H1 (cell line): ENCODE measurements around the gene NLRP6.

Experiments
- BRCA1 ChIP-seq: IDR thresholded peaks from 2 replicates; pipeline ENCODE4 v1.6.1; 2012; ENCODE audit warnings: low read depth, low read length, improper control_type of control experiment
- CBX5 ChIP-seq: fragments of 300-800, 300-1000 bp; sonication (generic); IDR thresholded peaks from 2 replicates; pipeline ENCODE4 v1.7.1; 2016; ENCODE audit warnings: antibody characterized with exemption, low read length, low read depth
- CBX8 ChIP-seq: fragments of 300-800, 300-1000 bp; sonication (generic); IDR thresholded peaks from 2 replicates; pipeline ENCODE4 v1.7.1; 2016; ENCODE audit warnings: low read depth, low read length, borderline replicate concordance
- CEBPB ChIP-seq: IDR thresholded peaks from 2 replicates; pipeline ENCODE4 v1.6.1; 2012; ENCODE audit warnings: low read depth, low read length
- CTCF ChIP-seq, 3 experiments: IDR thresholded peaks; 1 replicate in 2 of 3; 2 replicates in 1 of 3; pipeline versions ENCODE4 v1.5.1 to v1.6.1; 2011; ENCODE audit warnings: low read length in 3 of 3, mild to moderate bottlenecking in 3 of 3, inconsistent platforms in 2 of 3, low read depth in 1 of 3, moderate library complexity in 1 of 3; ENCODE audit not compliant: insufficient read depth in 1 of 3; ENCODE audit errors: control extremely low read depth in 1 of 3
- JUND ChIP-seq: IDR thresholded peaks from 2 replicates; pipeline ENCODE4 v1.6.1; 2011; ENCODE audit warnings: mild to moderate bottlenecking, improper control_type of control experiment, low read length
- MAX ChIP-seq: IDR thresholded peaks from 2 replicates; pipeline ENCODE4 v1.6.1; 2012; ENCODE audit warnings: inconsistent platforms
- POLR2A ChIP-seq, 2 experiments: IDR thresholded peaks; 1 replicate in 1 of 2; 2 replicates in 1 of 2; pipeline ENCODE4 v1.6.1; 2011; ENCODE audit warnings: low read depth in 2 of 2, low read length in 2 of 2, mild to moderate bottlenecking in 2 of 2; ENCODE audit errors: control extremely low read depth in 1 of 2
- POLR2AphosphoS5 ChIP-seq: IDR thresholded peaks from 2 replicates; pipeline ENCODE4 v1.6.1; 2011; ENCODE audit warnings: low read depth, low read length
- RXRA ChIP-seq: IDR thresholded peaks from 2 replicates; pipeline ENCODE4 v1.6.1; 2011; ENCODE audit warnings: low read depth, mild to moderate bottlenecking, low read length, moderate library complexity; ENCODE audit not compliant: insufficient read depth
- SIX5 ChIP-seq: IDR thresholded peaks from 2 replicates; pipeline ENCODE4 v1.6.1; 2011; ENCODE audit warnings: mild to moderate bottlenecking, low read depth, low read length
- TAF1 ChIP-seq: IDR thresholded peaks from 2 replicates; pipeline ENCODE4 v1.6.1; 2011; ENCODE audit warnings: mild to moderate bottlenecking, low read depth, low read length
- TAF7 ChIP-seq: optimal IDR thresholded peaks from 2 replicates; pipeline ENCODE3; 2011; ENCODE audit warnings: low read depth, mild to moderate bottlenecking, inconsistent platforms, low read length, moderate library complexity, borderline replicate concordance
- YY1 ChIP-seq: IDR thresholded peaks from 2 replicates; pipeline ENCODE4 v1.6.1; 2011; ENCODE audit warnings: low read depth, mild to moderate bottlenecking, low read length

- TF ChIP-seq SIX5, result no peak
- TF ChIP-seq MAX, result no peak
- TF ChIP-seq CTCF (IDR thresholded peaks at IDR 0.05; ENCODE audit: control extremely low read depth in 1 of 3, insufficient read depth in 1 of 3, low read depth in 1 of 3, low read length in 3 of 3), result no peak
- TF ChIP-seq CBX5, result no peak
- TF ChIP-seq CEBPB, result no peak
- no peak for TF ChIP-seq BRCA1
- no peak for TF ChIP-seq TAF1
- no peak for TF ChIP-seq CBX8
- TF ChIP-seq JUND, result no peak
- no peak for TF ChIP-seq POLR2AphosphoS5
- TF ChIP-seq POLR2A (IDR thresholded peaks at IDR 0.05; ENCODE audit: control extremely low read depth in 1 of 2, low read depth in 2 of 2, low read length in 2 of 2), result no peak
- no peak for TF ChIP-seq RXRA
- TF ChIP-seq YY1, result no peak
- TF ChIP-seq TAF7, result no peak
Observed at GRCh38 chr11:313787-314553, 35.8 kb downstream of the NLRP6 start, which contains the start of gene IFITM1.
